Activated T-cell treated with anti-CD3 and anti-CD28 coated beads, Interleukin-2, amount 50 U/mL, for 24 hours (primary cell): Measurements from ENCODE around the gene PAEP.
"Not testable (repeated sequence)": the region's sequence is repeated elsewhere in the genome, so short reads cannot be mapped to it uniquely, and the experiment has no call there.

Experiments used
- DNase-seq: peaks from one replicate; pipeline ENCODE4 v3.0.0-alpha.2; 2020
- H3K27ac Mint-ChIP-seq: 2 replicates; pipeline ENCODE4 v1.8.0; 2020; ENCODE audit warnings: mild to moderate bottlenecking, mixed read lengths
- H3K27me3 Mint-ChIP-seq: 2 replicates; pipeline ENCODE4 v1.8.0; 2020; ENCODE audit warnings: mixed read lengths
- H3K36me3 Mint-ChIP-seq: 2 replicates; pipeline ENCODE4 v1.8.0; 2020; ENCODE audit warnings: low read depth, mixed read lengths
- H3K4me1 Mint-ChIP-seq: 2 replicates; pipeline ENCODE4 v1.8.0; 2020; ENCODE audit warnings: low read depth, mixed read lengths
- H3K4me3 Mint-ChIP-seq: 2 replicates; pipeline ENCODE4 v1.8.0; 2020; ENCODE audit warnings: mild to moderate bottlenecking, moderate library complexity, mixed read lengths
- H3K9me3 Mint-ChIP-seq: 2 replicates; pipeline ENCODE4 v1.8.0; 2020; ENCODE audit warnings: mixed read lengths

Gene PAEP

DNA sequence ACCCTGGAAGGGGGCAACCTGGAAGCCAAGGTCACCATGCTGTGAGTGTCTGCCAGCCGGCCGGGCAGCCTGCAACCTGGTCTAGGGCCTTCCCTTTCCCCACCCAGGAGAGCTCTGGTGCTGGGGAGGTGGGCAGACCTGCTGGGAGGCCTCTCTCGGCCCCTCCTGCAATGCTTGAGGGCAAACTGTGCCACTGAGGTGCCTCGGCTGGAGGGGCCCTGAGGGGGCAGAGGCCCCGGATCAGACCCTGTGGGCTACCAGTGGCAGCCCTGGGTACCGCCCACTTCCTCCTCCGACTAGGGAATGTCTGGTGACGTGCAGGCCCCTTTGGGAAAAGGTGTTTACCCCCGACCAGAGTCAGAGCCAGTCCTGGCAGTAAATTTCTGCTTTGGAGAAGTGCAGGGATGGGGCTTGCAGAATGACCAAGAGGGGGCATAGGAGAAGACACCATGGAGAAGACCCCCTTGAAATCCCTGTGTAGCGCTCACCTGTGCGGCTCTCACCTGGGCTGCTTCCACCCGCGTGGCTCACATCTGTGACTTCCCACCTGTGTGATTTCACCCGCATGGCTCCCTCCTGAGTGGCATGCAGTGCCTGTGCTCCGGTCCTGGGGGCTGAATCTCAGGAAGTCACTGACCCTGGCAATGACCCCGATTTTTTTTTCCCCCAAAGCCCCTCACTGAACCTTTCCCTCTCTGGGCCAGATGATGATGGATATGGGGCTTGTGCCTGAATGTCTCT is 39.2 kb upstream of the PAEP start:
- DNase-seq = peak; percentile 3
- Mint-ChIP-seq H3K27ac (no peak overlapping the region), H3K9me3 (no peaks in the 10 kb centered on the region), H3K27me3 (peaks cover 17% of the 10 kb centered on the region), H3K4me3 (no peak overlapping the region), H3K36me3 (no peaks in the 10 kb centered on the region), H3K4me1 (no peaks in the 10 kb centered on the region)

DNA sequence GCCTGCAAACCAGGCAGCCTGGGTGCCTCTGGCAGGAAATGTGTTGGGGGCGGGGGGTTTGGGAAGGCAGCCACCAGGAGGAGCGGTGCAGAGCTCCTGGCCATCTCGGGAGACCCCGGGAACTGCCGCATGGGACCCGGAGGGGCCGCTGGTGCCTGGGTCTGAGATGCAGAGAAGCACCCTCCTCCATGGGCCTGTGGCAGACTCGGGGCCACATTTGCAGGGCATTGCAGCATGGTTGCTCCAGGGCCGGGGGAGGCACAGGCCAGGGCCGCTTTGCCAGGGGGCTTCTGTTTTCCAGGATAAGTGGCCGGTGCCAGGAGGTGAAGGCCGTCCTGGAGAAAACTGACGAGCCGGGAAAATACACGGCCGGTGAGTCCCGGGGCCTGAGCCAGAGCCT is 38.6 kb upstream of the PAEP start:
- H3K27ac Mint-ChIP-seq = no peak overlapping the region
- no peaks in the 10 kb centered on the region for H3K36me3 Mint-ChIP-seq
- no peak for DNase-seq
- no peaks in the 10 kb centered on the region for H3K9me3 Mint-ChIP-seq
- H3K4me1 Mint-ChIP-seq = no peaks in the 10 kb centered on the region
- no peak overlapping the region for H3K4me3 Mint-ChIP-seq
- H3K27me3 Mint-ChIP-seq = peaks cover 13% of the 10 kb centered on the region

DNA sequence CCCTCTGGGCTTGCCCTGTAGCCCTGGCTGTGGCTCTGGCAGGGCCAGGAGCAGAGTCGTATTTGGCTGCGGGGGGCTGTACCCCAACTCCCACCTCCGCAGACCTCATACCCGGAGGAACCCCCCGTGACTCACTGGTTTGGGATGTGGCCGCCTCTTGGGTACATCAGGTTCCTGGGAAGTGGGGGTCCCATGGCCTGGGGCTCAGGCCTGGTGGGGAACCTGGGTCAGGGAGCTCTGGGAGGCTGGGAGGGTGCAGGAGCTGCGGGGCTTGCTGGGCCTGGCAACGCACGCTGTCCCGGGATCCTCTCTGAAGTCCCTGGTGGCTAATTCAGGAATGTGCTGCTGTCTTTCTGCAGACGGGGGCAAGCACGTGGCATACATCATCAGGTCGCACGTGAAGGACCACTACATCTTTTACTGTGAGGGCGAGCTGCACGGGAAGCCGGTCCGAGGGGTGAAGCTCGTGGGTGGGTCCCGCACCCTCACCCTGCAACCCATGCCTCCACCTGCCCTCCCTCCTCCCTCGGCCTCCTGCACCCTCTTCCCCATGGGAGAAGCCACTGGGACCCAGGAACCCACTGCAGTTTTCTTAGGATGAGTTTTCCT is 37.9 kb upstream of the PAEP start:
- no peak for DNase-seq
- H3K9me3 Mint-ChIP-seq = no peaks in the 10 kb centered on the region
- no peak overlapping the region for H3K4me3 Mint-ChIP-seq
- no peak overlapping the region for H3K27ac Mint-ChIP-seq
- no peaks in the 10 kb centered on the region for H3K4me1 Mint-ChIP-seq
- H3K36me3 Mint-ChIP-seq = no peaks in the 10 kb centered on the region
- H3K27me3 Mint-ChIP-seq = peaks cover 7% of the 10 kb centered on the region

DNA sequence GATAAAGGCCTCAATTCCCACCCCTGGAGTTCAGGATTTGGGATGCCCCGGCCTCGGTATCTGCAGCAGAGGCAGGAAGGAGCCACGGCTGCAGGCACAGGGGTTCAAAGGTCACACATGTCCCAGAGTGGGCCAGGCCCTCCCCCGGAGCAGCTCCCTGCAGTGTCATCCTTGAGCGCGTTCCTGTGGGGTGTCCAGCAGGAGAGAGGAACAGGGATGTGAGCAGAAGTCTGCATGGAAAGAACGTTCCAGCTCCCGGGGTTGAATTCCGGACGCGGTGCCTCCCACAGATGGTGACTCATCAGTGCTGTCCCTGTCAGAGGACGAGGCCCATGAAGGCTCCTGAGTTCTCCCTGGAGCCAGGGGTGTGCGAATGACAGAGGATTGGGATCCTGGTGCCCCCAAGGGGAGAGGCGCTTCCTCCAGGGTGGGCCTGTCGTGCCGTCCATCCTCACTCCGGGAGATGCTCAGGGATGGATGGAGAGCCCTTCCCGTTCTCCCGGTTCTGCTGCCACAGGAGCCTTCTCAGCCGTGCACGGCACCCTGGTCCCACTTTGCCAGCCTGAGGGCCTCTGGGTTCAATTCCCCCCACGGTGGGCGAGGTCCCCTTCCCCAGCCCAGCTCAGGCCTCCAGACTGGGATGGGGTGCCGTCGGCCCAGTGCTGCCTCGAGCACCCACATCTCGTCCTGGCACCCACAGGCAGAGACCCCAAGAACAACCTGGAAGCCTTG is 37.3 kb upstream of the PAEP start:
- no peaks in the 10 kb centered on the region for H3K36me3 Mint-ChIP-seq
- H3K4me3 Mint-ChIP-seq = no peak overlapping the region
- no peaks in the 10 kb centered on the region for H3K9me3 Mint-ChIP-seq
- no peak for DNase-seq
- peaks cover 7% of the 10 kb centered on the region for H3K27me3 Mint-ChIP-seq
- H3K4me1 Mint-ChIP-seq = no peaks in the 10 kb centered on the region
- no peak overlapping the region for H3K27ac Mint-ChIP-seq

DNA sequence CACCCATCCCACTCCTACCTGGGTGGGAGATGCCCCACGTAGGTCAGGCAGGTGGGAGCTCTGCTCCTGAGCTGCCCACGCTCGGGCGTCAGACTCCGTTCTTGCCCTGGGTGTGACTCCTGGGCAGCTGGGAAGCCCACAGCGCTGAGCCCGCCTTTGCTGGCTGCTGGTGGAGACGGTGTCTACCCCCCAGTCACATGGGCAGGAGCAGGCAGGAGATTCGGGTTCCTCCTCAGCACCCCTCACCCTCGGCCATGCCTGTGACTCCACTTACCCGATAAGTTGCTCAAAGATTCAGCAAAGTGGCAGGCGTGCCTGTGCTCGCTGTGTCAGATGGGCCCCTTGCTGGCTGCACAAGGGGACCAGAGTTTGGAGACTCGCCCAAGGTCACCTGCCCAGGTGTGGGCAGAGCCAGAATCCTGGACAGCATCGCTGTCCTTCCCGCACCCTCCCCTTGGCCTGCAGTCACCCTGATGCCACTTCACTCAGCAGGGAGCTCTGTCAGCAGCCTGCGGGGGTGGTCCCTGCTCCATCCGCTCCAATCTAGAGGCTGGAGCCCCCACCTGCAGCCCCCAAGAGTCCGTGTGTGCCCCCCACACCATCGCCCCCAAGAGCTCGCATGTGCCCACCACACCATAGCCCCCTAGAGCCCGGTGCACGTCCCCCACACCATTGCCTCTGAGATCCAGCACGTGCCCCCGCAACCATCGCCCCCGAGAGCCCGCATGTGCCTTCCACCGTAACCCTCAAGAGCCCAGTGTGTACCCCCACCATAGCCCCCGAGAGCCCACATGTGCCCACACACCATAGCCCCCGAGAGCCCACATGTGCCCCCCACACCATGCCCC is 36.1 kb upstream of the PAEP start:
- no peak overlapping the region for H3K27ac Mint-ChIP-seq
- H3K36me3 Mint-ChIP-seq = no peaks in the 10 kb centered on the region
- no peaks in the 10 kb centered on the region for H3K4me1 Mint-ChIP-seq
- no peak overlapping the region for H3K4me3 Mint-ChIP-seq
- peaks cover 10% of the 10 kb centered on the region for H3K27me3 Mint-ChIP-seq
- no peak for DNase-seq
- H3K9me3 Mint-ChIP-seq = no peaks in the 10 kb centered on the region

GRCh38 chr9:135526089-135526729 is 35.3 kb upstream of the PAEP start:
- H3K4me3 Mint-ChIP-seq = no peak overlapping the region
- H3K4me1 Mint-ChIP-seq = no peaks in the 10 kb centered on the region
- peaks cover 13% of the 10 kb centered on the region for H3K27me3 Mint-ChIP-seq
- H3K36me3 Mint-ChIP-seq = no peaks in the 10 kb centered on the region
- H3K27ac Mint-ChIP-seq = no peak overlapping the region
- H3K9me3 Mint-ChIP-seq = no peaks in the 10 kb centered on the region
- DNase-seq = peak; percentile 8

DNA sequence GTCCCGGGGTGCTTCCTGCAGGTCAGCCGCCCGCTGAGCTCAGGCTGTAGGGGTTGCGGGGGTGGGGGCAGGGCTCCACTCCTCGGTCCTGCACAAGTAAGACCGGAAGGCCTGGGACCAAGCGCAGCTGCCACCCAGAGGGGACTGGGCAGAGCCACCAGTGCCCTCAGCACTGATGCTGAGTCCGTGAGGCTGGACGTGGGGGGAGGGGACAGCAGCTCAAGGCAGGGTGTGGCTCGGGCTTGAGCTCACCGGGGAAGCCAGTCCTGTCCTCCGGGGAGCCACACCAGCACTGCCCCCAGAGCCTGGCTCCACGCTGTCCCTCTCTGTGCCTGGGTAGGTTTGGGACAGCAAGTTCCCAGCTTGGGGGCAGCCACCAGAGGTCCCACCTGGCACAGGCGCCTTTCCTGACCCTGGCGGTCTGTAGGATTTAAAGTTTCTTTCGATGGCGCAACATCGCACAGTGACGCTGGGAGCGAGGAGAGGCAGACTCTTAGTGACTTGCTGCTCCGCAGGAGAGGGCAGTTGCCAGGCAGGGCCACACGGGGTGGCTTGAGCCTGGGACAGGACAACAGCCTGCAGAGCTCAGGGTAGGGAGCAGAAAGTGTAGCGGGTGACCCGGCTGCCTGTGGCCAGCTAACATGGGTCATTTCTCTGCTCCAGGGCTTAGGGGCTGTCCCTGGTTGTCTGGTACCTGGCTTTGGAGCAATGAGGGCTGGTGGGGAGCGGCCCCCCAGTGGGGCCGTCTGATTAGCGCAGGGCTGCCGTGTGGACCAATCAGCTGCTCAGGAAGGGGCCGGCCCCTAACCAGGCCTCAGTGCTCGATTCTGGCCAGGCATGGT is 34.6 kb upstream of the PAEP start:
- Mint-ChIP-seq H3K36me3 (no peaks in the 10 kb centered on the region), H3K4me1 (no peaks in the 10 kb centered on the region), H3K27me3 (peaks cover 15% of the 10 kb centered on the region), H3K9me3 (no peaks in the 10 kb centered on the region), H3K4me3 (no peak overlapping the region), H3K27ac (no peak overlapping the region)
- DNase-seq = peak; percentile 16

GRCh38 chr9:135528842-135529435 is 32.6 kb upstream of the PAEP start:
- not testable (repeated sequence) for H3K36me3 Mint-ChIP-seq, DNase-seq, H3K4me3 Mint-ChIP-seq, H3K4me1 Mint-ChIP-seq, H3K27ac Mint-ChIP-seq, H3K9me3 Mint-ChIP-seq
- H3K27me3 Mint-ChIP-seq = peaks cover 19% of the 10 kb centered on the region

DNA sequence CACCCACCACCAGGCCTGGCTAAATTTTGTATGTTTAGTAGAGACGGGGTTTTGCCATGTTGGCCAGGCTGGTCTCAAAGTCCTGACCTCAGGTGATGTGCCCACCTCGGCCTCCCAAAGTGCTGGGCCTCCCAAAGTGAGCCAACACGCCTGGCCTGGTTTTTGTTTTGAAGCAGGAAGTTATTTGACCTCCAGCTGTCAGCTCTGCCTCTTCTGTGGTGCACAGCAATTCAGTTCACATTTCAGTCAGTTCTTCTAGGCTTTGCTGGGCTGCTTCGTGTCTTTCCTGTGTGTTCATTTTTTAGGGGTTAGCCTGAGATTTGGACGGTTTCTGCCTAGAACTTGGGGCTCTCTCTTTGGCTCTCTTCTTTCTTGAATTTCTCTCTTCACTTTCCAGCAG is 31.4 kb upstream of the PAEP start:
- DNase-seq = no peak
- peaks cover 25% of the 10 kb centered on the region for H3K27me3 Mint-ChIP-seq
- H3K9me3 Mint-ChIP-seq = no peaks in the 10 kb centered on the region
- no peaks in the 10 kb centered on the region for H3K36me3 Mint-ChIP-seq
- no peak overlapping the region for H3K4me3 Mint-ChIP-seq
- no peaks in the 10 kb centered on the region for H3K4me1 Mint-ChIP-seq
- H3K27ac Mint-ChIP-seq = no peak overlapping the region

- DNase-seq = no peak
- H3K27me3 Mint-ChIP-seq = peaks cover 27% of the 10 kb centered on the region
- H3K9me3 Mint-ChIP-seq = no peaks in the 10 kb centered on the region
- no peak overlapping the region for H3K4me3 Mint-ChIP-seq
- no peaks in the 10 kb centered on the region for H3K4me1 Mint-ChIP-seq
- H3K36me3 Mint-ChIP-seq = no peaks in the 10 kb centered on the region
- H3K27ac Mint-ChIP-seq = no peak overlapping the region
These were observed 30.5 kb upstream of the PAEP start for GRCh38 chr9:135531096-135531495.

- Mint-ChIP-seq H3K4me3 (no peak overlapping the region), H3K36me3 (no peaks in the 10 kb centered on the region), H3K4me1 (no peaks in the 10 kb centered on the region), H3K27me3 (peaks cover 31% of the 10 kb centered on the region), H3K9me3 (no peaks in the 10 kb centered on the region), H3K27ac (no peak overlapping the region)
- DNase-seq = no peak
These were observed 28.4 kb upstream of the PAEP start for GRCh38 chr9:135533113-135533512.

GRCh38 chr9:135533674-135534073 is 27.9 kb upstream of the PAEP start:
- no peak for DNase-seq
- no peak overlapping the region for H3K4me3 Mint-ChIP-seq
- H3K36me3 Mint-ChIP-seq = no peaks in the 10 kb centered on the region
- H3K27me3 Mint-ChIP-seq = peaks cover 35% of the 10 kb centered on the region
- no peaks in the 10 kb centered on the region for H3K9me3 Mint-ChIP-seq
- H3K4me1 Mint-ChIP-seq = no peaks in the 10 kb centered on the region
- no peak overlapping the region for H3K27ac Mint-ChIP-seq

DNA sequence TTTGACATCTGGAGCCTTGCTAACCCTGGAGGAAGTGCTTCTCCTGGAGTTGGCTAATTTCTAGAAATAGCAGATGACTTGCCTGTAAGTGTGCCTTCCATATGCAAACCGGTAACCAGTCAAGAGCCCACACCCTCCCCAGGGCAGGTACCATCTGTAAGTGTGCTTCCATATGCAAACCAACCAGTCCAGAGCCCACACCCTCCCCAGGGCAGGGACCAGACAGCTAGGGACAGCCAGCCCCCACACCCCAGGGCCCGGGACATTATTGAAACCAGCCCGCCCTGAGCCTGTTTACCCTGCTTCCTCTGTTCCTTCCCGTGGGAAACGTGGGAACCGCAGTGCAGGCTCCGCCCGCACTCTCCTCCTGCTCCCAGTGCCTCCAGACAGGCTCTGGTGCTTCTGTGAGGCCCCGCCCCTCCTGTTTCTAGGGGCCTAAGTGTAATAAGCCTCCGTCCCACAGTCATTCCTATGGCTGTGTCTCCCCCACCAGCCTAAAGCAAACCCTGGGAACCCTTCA is 27.3 kb upstream of the PAEP start:
- H3K4me1 Mint-ChIP-seq, H3K9me3 Mint-ChIP-seq, H3K4me3 Mint-ChIP-seq, DNase-seq, H3K27ac Mint-ChIP-seq, H3K36me3 Mint-ChIP-seq: not testable (repeated sequence)
- H3K27me3 Mint-ChIP-seq = peaks cover 40% of the 10 kb centered on the region
